HCT116 (cell line): Measurements from ENCODE around the gene OST4. TPM values are rescaled to one million over a fixed set of nuclear protein-coding genes. Genes with fewer than 3 reads are reported as not detected.

Experiments used
- ATAC-seq: fragments of 200-7000 bp; cut with Tn5 transposase; 2 replicates; pipeline ENCODE4 v1.9.1; 2020; ENCODE audit warnings: mild to moderate bottlenecking, moderate library complexity
- BruUV-seq: library from RNA; stranded (reverse); fragments of 400-500 nt; replicated peaks from 2 replicates; lab custom pipeline; 2021; lab: Mats Ljungman, UMichigan
- CTCF ChIA-PET: fragments of 300-600 bp; sonication (Branson Sonifier 250); formaldehyde crosslinking; loops from one replicate; lab custom pipeline; 2021; ENCODE audit warnings: antibody characterized with exemption; lab: Charles Lee
- POLR2A ChIA-PET: fragments of 300-600, 350-600 bp; sonication (Branson Sonifier 250); formaldehyde crosslinking; loops from one replicate; lab custom pipeline; 2021; ENCODE audit warnings: antibody characterized with exemption; lab: Charles Lee
- RAD21 ChIA-PET, 2 experiments: fragments of 300-600 bp; sonication (Branson Sonifier 250); formaldehyde crosslinking; loops; one replicate each; lab custom pipeline; 2023; ENCODE audit warnings: low total read pairs in 2 of 2; ENCODE audit not compliant: uncharacterized antibody in 2 of 2, unreplicated experiment in 2 of 2, low non-redundant PET in 1 of 2; lab: Charles Lee
- DNase-seq: peaks from one replicate; pipeline ENCODE4 v3.0.0-alpha.2; 2010; ENCODE audit warnings: low read depth, low spot score
- H2AFZ ChIP-seq: fragments of 200-600 bp; shearing (Covaris generic), sonication (generic); 2 replicates; pipeline ENCODE4 v1.6.1; 2017; ENCODE audit warnings: low read depth, mixed run types, mixed read lengths, antibody characterized with exemption, low read length; ENCODE audit not compliant: poor library complexity, severe bottlenecking
- H3K27ac ChIP-seq: 2 replicates; pipeline ENCODE4 v1.5.1; 2012; ENCODE audit warnings: low read depth, low read length
- H3K27me3 ChIP-seq: fragments of 200-600 bp; sonication (generic); 2 replicates; pipeline ENCODE4 v1.6.1; 2016; ENCODE audit warnings: mixed run types, low read length, mixed read lengths; ENCODE audit not compliant: insufficient read depth
- H3K36me3 ChIP-seq, 2 experiments: fragments of 200-500 bp in 1 of 2; fragments of 200-600 bp in 1 of 2; sonication (Bioruptor generic) in 1 of 2; sonication (generic) in 1 of 2; 2 replicates each; pipeline versions ENCODE4 v1.5.1 to v1.6.1; 2014 to 2016; ENCODE audit warnings: low read length in 2 of 2, inconsistent platforms in 1 of 2, mixed read lengths in 1 of 2, mixed run types in 1 of 2; ENCODE audit not compliant: insufficient read depth in 2 of 2, control insufficient read depth in 1 of 2
- H3K4me1 ChIP-seq, 2 experiments: fragments of 200-600 bp in 1 of 2; sonication (generic) in 1 of 2; 2 replicates each; pipeline versions ENCODE4 v1.5.1 to v1.6.1; 2012 to 2017; ENCODE audit warnings: low read length in 2 of 2, inconsistent platforms in 1 of 2, mild to moderate bottlenecking in 1 of 2, mixed read lengths in 1 of 2, mixed run types in 1 of 2, moderate library complexity in 1 of 2; ENCODE audit not compliant: insufficient read depth in 2 of 2, control insufficient read depth in 1 of 2
- H3K4me2 ChIP-seq: fragments of 200-600 bp; sonication (generic); 2 replicates; pipeline ENCODE4 v1.6.1; 2017; ENCODE audit warnings: mixed run types, low read length, mixed read lengths
- H3K4me3 ChIP-seq, 2 experiments: fragments of 200-600 bp in 1 of 2; sonication (generic) in 1 of 2; replicated peaks in 1 of 2; 2 replicates each; pipeline ENCODE4 v1.5.1; 2011 to 2016; ENCODE audit warnings: low read length in 2 of 2, control low read depth in 1 of 2, low read depth in 1 of 2, mild to moderate bottlenecking in 1 of 2, mixed read lengths in 1 of 2, mixed run types in 1 of 2
- H3K79me2 ChIP-seq: fragments of 200-600 bp; sonication (generic); 2 replicates; pipeline ENCODE4 v1.6.1; 2017; ENCODE audit warnings: mild to moderate bottlenecking, mixed run types, low read length, moderate library complexity, mixed read lengths; ENCODE audit not compliant: insufficient read depth
- H3K9ac ChIP-seq: fragments of 200-600 bp; sonication (generic); 2 replicates; pipeline ENCODE4 v1.6.1; 2016; ENCODE audit warnings: low read length, mixed read lengths
- H3K9me2 ChIP-seq: fragments of 200-600 bp; sonication (generic), shearing (Covaris generic); 2 replicates; pipeline ENCODE4 v1.6.1; 2017; ENCODE audit warnings: mixed run types, mild to moderate bottlenecking, moderate library complexity; ENCODE audit not compliant: insufficient read depth
- H3K9me3 ChIP-seq, 2 experiments: fragments of 200-500 bp in 1 of 2; fragments of 200-600 bp in 1 of 2; sonication (Bioruptor generic) in 1 of 2; sonication (generic) in 1 of 2; 2 replicates each; pipeline ENCODE4 v1.6.1; 2014 to 2017; ENCODE audit warnings: low read length in 2 of 2, mixed read lengths in 2 of 2, inconsistent platforms in 1 of 2, low read depth in 1 of 2, mild to moderate bottlenecking in 1 of 2, mixed run types in 1 of 2, moderate library complexity in 1 of 2; ENCODE audit not compliant: control insufficient read depth in 1 of 2, insufficient read depth in 1 of 2
- H4K20me1 ChIP-seq: fragments of 200-600 bp; sonication (generic), shearing (Covaris generic); 2 replicates; pipeline ENCODE4 v1.6.1; 2017; ENCODE audit warnings: mixed run types, mild to moderate bottlenecking, moderate library complexity; ENCODE audit not compliant: insufficient read depth
- CBX3 ChIP-seq: IDR thresholded peaks from 2 replicates; pipeline ENCODE4 v1.6.1; 2012; ENCODE audit warnings: low read depth
- CTCF ChIP-seq, 3 experiments: fragments of 200-600 bp in 1 of 3; sonication (generic) in 1 of 3; IDR thresholded peaks in 2 of 3; conservative IDR thresholded peaks in 1 of 3; 2 replicates each; pipeline ENCODE4 v1.5.1; 2012 to 2017; ENCODE audit warnings: low read depth in 2 of 3, low read length in 2 of 3, antibody characterized with exemption in 1 of 3, borderline replicate concordance in 1 of 3, control low read depth in 1 of 3, mild to moderate bottlenecking in 1 of 3, mixed read lengths in 1 of 3, mixed run types in 1 of 3, moderate library complexity in 1 of 3; ENCODE audit not compliant: insufficient read depth in 1 of 3
- EGR1 ChIP-seq: IDR thresholded peaks from 2 replicates; pipeline ENCODE4 v1.6.1; 2012; ENCODE audit warnings: low read depth
- EZH2 ChIP-seq: fragments of 200-600 bp; sonication (generic); IDR thresholded peaks from 2 replicates; pipeline ENCODE4 v1.6.1; 2017; ENCODE audit warnings: antibody characterized with exemption, mixed run types
- EZH2phosphoT487 ChIP-seq: fragments of 200-600 bp; IDR thresholded peaks from 2 replicates; pipeline ENCODE4 v1.6.1; 2018; ENCODE audit warnings: antibody characterized with exemption, borderline replicate concordance
- FOSL1 ChIP-seq: IDR thresholded peaks from 2 replicates; pipeline ENCODE4 v1.6.1; 2012; ENCODE audit warnings: low read depth
- JUND ChIP-seq: IDR thresholded peaks from 2 replicates; pipeline ENCODE4 v1.6.1; 2012
- POLR2A ChIP-seq: IDR thresholded peaks from 2 replicates; pipeline ENCODE4 v1.7.0; 2011; ENCODE audit warnings: borderline replicate concordance; ENCODE audit not compliant: insufficient read depth, insufficient read length; ENCODE audit errors: extremely low read depth
- POLR2AphosphoS5 ChIP-seq: IDR thresholded peaks from 2 replicates; pipeline ENCODE4 v1.6.1; 2011; ENCODE audit warnings: mild to moderate bottlenecking, low read depth, low read length, moderate library complexity
- SIN3A ChIP-seq: IDR thresholded peaks from 2 replicates; pipeline ENCODE4 v1.6.1; 2012; ENCODE audit warnings: low read depth
- SRF ChIP-seq: IDR thresholded peaks from 2 replicates; pipeline ENCODE4 v1.6.1; 2012; ENCODE audit warnings: low read depth
- TCF7L2 ChIP-seq: IDR thresholded peaks from 2 replicates; pipeline ENCODE4 v1.7.0; 2011; ENCODE audit warnings: borderline replicate concordance, inconsistent platforms; ENCODE audit not compliant: insufficient read depth, insufficient read length; ENCODE audit errors: extremely low read depth
- YY1 ChIP-seq: IDR thresholded peaks from 2 replicates; pipeline ENCODE4 v1.6.1; 2011; ENCODE audit warnings: low read length, low read depth, moderate library complexity, mild to moderate bottlenecking; ENCODE audit not compliant: insufficient replicate concordance; ENCODE audit errors: extremely low read depth
- ZBTB33 ChIP-seq: IDR thresholded peaks from 2 replicates; pipeline ENCODE4 v1.6.1; 2011; ENCODE audit warnings: mild to moderate bottlenecking, low read length, moderate library complexity; ENCODE audit not compliant: insufficient replicate concordance; ENCODE audit errors: extremely low read depth
- ZNF274 ChIP-seq: fragments of 200-500 bp; sonication (Bioruptor generic); IDR thresholded peaks from 2 replicates; pipeline ENCODE4 v1.6.1; 2014; ENCODE audit warnings: mild to moderate bottlenecking, low read depth, low read length, inconsistent platforms
- intact Hi-C: fragments of 100-400 bp; cut with micrococcal nuclease; formaldehyde crosslinking; loops from 2 replicates; pipeline ENCODE4 v1.10.0; 2022
- total RNA-seq: library from RNA; stranded (reverse); gene quantifications from one replicate; pipeline ENCODE4 v1.2.1, GENCODE V29; 2021; ENCODE audit not compliant: unreplicated experiment
- TF ChIP-seq, protein P1 (sequence below): IDR thresholded peaks from 2 replicates; pipeline ENCODE4 v1.6.1; 2012
- TF ChIP-seq, protein P2 (sequence below): IDR thresholded peaks from 2 replicates; pipeline ENCODE4 v1.6.1; 2012

The OST4 gene
- total RNA-seq, 1 experiment from 2014 or later, result 187 TPM

GRCh38 chr2:27039871-27040270 lies 31.6 kb downstream of the OST4 start:
- POLR2A ChIA-PET, result no interaction called here

GRCh38 chr2:27039426-27039825 lies 32.0 kb downstream of the OST4 start:
- H4K20me1 ChIP-seq, result peaks cover 5% of the 10 kb centered on the region; the same call in 1 of the 2 replicates
- ChIA-PET RAD21 (no interaction called here), POLR2A (no interaction called here), CTCF (interaction anchor here (1.2 kb wide), 1 partner anchor 77 kb away, joined by 3 read pairs; no protein-coding TSS in a partner anchor)
- no peak overlapping the region for H3K4me2 ChIP-seq
- no peak overlapping the region for H3K4me3 ChIP-seq
- no peaks in the 10 kb centered on the region for H3K9me2 ChIP-seq
- ATAC-seq (no peak), DNase-seq (no peak)
- no peaks in the 10 kb centered on the region for H3K9me3 ChIP-seq
- peaks cover 39 to 53% of the 10 kb centered on the region in 2 experiments; a peak in 3 of 4 replicates for H3K36me3 ChIP-seq
- H3K79me2 ChIP-seq, result peaks cover 13% of the 10 kb centered on the region
- no peak overlapping the region for H3K9ac ChIP-seq
- H3K27me3 ChIP-seq, result no peaks in the 10 kb centered on the region
- intact Hi-C loops, result no loop called here
- H3K27ac ChIP-seq, result no peak overlapping the region
- H2AFZ ChIP-seq, result no peak overlapping the region
- H3K4me1 ChIP-seq, result no peaks in the 10 kb centered on the region
- no TSS peak for BruUV-seq
- TF ChIP-seq EGR1 (no peak), EZH2 (no peak), CTCF (IDR thresholded peaks at IDR 0.05 in 2 of 3, conservative IDR thresholded peaks at IDR 0.05 in 1 of 3; ENCODE audit: borderline replicate concordance in 1 of 3, insufficient read depth in 1 of 3, low read depth in 2 of 3, low read length in 2 of 3) (no peak), ZBTB33 (no peak), ZNF274 (no peak), TCF7L2 (no peak), FOSL1 (no peak), YY1 (no peak), CBX3 (no peak), POLR2AphosphoS5 (no peak), SIN3A (no peak), POLR2A (no peak), EZH2phosphoT487 (no peak), SRF (no peak), JUND (no peak)
- TF ChIP-seq, protein P1, sequence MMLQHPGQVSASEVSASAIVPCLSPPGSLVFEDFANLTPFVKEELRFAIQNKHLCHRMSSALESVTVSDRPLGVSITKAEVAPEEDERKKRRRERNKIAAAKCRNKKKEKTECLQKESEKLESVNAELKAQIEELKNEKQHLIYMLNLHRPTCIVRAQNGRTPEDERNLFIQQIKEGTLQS, result no peak
- TF ChIP-seq, protein P2, sequence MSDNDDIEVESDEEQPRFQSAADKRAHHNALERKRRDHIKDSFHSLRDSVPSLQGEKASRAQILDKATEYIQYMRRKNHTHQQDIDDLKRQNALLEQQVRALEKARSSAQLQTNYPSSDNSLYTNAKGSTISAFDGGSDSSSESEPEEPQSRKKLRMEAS, result no peak

More at GRCh38 chr2:27039871-27040270, 31.6 kb downstream of the OST4 start:
- Histone ChIP-seq H2AFZ (no peak overlapping the region), H3K79me2 (peaks cover 10% of the 10 kb centered on the region; the same call in 1 of the 2 replicates), H3K27me3 (no peaks in the 10 kb centered on the region), H3K9me2 (no peaks in the 10 kb centered on the region), H3K4me1 (no peaks in the 10 kb centered on the region), H3K27ac (no peak overlapping the region), H3K4me3 (no peak overlapping the region), H3K9me3 (no peaks in the 10 kb centered on the region), H3K4me2 (no peak overlapping the region), H4K20me1 (peaks cover 5% of the 10 kb centered on the region; the same call in 1 of the 2 replicates), H3K36me3 (peaks cover 39 to 51% of the 10 kb centered on the region in 2 experiments; a peak in 3 of 4 replicates), H3K9ac (no peak overlapping the region)
- ChIA-PET RAD21 (no interaction called here), CTCF (interaction anchor here (1.2 kb wide), 1 partner anchor 78 kb away, joined by 3 read pairs; no protein-coding TSS in a partner anchor)
- no TSS peak for BruUV-seq
- intact Hi-C loops, result no loop called here
- no peak for DNase-seq
- no peak for ATAC-seq
- no peak for TF ChIP-seq TCF7L2
